GM12872 (cell line): Measurements from ENCODE around the gene GPR161.
A peak's percentile ranks its signal among the peaks of the same experiment; 100 is the strongest.

Experiments used
- TF ChIP-seq, protein P1 (sequence below): IDR thresholded peaks from 3 replicates; pipeline ENCODE4 v1.5.1; 2011; ENCODE audit warnings: low read depth, mild to moderate bottlenecking, low read length, moderate library complexity; ENCODE audit not compliant: insufficient read depth

The GPR161 gene

GRCh38 chr1:168145184-168146159, 8.7 kb upstream of the GPR161 start:
- TF ChIP-seq, protein P1, sequence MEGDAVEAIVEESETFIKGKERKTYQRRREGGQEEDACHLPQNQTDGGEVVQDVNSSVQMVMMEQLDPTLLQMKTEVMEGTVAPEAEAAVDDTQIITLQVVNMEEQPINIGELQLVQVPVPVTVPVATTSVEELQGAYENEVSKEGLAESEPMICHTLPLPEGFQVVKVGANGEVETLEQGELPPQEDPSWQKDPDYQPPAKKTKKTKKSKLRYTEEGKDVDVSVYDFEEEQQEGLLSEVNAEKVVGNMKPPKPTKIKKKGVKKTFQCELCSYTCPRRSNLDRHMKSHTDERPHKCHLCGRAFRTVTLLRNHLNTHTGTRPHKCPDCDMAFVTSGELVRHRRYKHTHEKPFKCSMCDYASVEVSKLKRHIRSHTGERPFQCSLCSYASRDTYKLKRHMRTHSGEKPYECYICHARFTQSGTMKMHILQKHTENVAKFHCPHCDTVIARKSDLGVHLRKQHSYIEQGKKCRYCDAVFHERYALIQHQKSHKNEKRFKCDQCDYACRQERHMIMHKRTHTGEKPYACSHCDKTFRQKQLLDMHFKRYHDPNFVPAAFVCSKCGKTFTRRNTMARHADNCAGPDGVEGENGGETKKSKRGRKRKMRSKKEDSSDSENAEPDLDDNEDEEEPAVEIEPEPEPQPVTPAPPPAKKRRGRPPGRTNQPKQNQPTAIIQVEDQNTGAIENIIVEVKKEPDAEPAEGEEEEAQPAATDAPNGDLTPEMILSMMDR = peak; percentile 98

DNA sequence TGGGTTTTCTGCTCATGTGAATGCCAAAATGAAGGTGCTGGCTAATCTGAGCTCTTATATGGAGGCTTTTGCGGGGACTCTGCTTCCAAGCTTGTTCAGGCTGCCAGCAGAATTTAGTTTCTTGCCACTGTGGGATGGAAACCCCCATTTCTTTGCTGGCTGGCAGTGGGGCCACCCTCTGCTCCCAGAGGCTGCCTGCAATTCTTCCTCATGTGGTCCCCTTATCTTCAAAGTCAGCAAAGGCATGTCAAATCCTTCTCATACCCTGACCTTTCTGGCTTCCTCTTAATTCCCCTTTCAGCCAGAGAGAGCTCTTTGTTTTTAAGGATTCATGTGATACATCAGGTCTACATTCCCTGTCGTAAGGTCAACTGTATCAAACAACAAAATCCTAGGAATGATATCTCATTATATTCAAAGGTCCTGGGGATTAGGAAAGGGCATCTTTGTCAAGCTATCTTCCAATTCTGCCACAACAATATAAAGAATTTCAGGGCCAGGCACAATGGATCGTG, 5.2 kb upstream of the GPR161 start:
- TF ChIP-seq, protein P1 = no peak

GRCh38 chr1:168139070-168139469, 2.3 kb upstream of the GPR161 start:
- TF ChIP-seq, protein P1 = no peak

DNA sequence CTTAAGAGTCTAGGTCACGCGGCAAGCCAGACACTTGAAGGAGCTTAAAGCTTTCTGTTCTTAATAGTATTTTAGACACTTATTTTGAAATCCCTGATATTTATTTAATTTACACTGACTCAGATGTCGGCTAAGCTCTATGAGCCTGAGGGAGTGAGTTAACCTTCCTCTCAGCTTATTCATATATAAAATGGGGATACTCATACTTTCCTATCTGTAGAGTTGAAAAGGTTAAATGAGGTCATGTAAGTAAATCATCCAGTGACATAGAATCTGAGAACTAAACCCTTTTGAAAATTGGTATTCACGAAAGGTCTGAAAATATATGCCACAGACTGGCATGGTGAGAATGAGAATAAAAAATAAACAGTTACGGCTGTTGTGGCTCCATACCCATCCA, 1.4 kb upstream of the GPR161 start:
- TF ChIP-seq, protein P1 = no peak

GRCh38 chr1:168137515-168137821, 738 bp upstream of the GPR161 start:
- TF ChIP-seq, protein P1 = no peak

GRCh38 chr1:168135921-168136708, 615 bp downstream of the GPR161 start:
- TF ChIP-seq, protein P1 = no peak
